Pancreas (tissue), 10 donors: ENCODE measurements around the gene LRP3. TPM values are rescaled to one million over a fixed set of nuclear protein-coding genes. Genes with fewer than 3 reads are reported as not detected.

Experiments used
- ATAC-seq, 4 donors: fragments of 200-7000 bp; cut with Tn5 transposase; one replicate each; pipeline versions ENCODE4 v1.8.0 to v1.9.1; 2020; ENCODE audit warnings: mild to moderate bottlenecking in 4 of 4, moderate library complexity in 4 of 4
- DNase-seq, 6 donors: peaks; one replicate each; pipeline ENCODE4 v3.0.0-alpha.2; 2020
- FAIRE-seq: peaks from 2 replicates; lab custom pipeline; 2012; peaks lifted over from hg19 to GRCh38; lab: Jason Lieb, UNC
- H3K27ac ChIP-seq, 4 donors: fragments of 200-600 bp; sonication (generic); 1 replicate in 3 of 4; 2 replicates in 1 of 4; pipeline versions ENCODE4 v1.5.0 to v1.8.0; 2020
- H3K27me3 ChIP-seq, 4 donors: fragments of 200-600 bp; one replicate each; pipeline ENCODE4 v1.8.0; 2021
- H3K36me3 ChIP-seq, 3 donors: fragments of 200-600 bp; sonication (generic) in 1 of 3; one replicate each; pipeline versions ENCODE4 v1.5.0 to v1.8.0; 2020 to 2021
- H3K4me1 ChIP-seq, 3 donors: fragments of 200-600 bp; one replicate each; pipeline ENCODE4 v1.8.0; 2021
- H3K4me3 ChIP-seq, 4 donors: fragments of 200-600 bp; sonication (generic) in 2 of 4; one replicate each; pipeline versions ENCODE4 v1.5.0 to v1.8.0; 2020 to 2021
- H3K9me3 ChIP-seq, 4 donors: fragments of 200-600 bp; one replicate each; pipeline ENCODE4 v1.8.0; 2021
- CTCF ChIP-seq, 4 donors: fragments of 200-600 bp; sonication (generic) in 3 of 4; IDR thresholded peaks; one replicate each; pipeline versions ENCODE4 v1.5.0 to v1.8.0; 2021; ENCODE audit warnings: antibody characterized with exemption in 4 of 4
- WGBS, 2 donors: extraction: QIAGEN DNeasy Blood & Tissue Kit; methylation state at CpG; one replicate each; pipeline ENCODE4 v1.1.7; 2013; 5-methylcytosine and 5-hydroxymethylcytosine counted together
- intact Hi-C, 3 donors: fragments of 100-400 bp; cut with DNase I; formaldehyde crosslinking; loops; one replicate each; pipeline versions ENCODE4 v1.11.1 to v1.14.2; 2022
- polyA plus RNA-seq, 2 donors: library from polyadenylated mRNA; stranded (reverse); fragments of 200-250 nt; gene quantifications; one replicate each; pipeline ENCODE4 v1.2.3, GENCODE V29; 2013
- total RNA-seq, 6 donors: library from RNA; stranded (reverse); fragmentation: NEBNext Ultra II Directional in 4 of 6; extraction: Animal tissue kit (Norgen Biotek cat#: 25700) in 4 of 6; gene quantifications; one replicate each; pipeline versions ENCODE4 v1.2.1 to v1.2.4, GENCODE V29; 2021 to 2023
- donor health status: healthy with polysubstance abuse.
- donor health status: DM: no; HTN: no; CAD: no; lungs with moderate emphysema.
- donor health status: DM: no; HTN: no; CAD: no.
- donor health status: control.
- donor health status: control.
- donor health status: Bipolar disorder and iron deficiency.
- donor health status: DM: yes; HTN: yes; CAD: no.
- donor health status: DM: no; HTN: no; CAD: no.
- donor health status: DM: no; HTN: no; CAD: no.
- donor health status: DM: yes; HTN: yes; CAD: no.

Gene LRP3
- total and polyA plus RNA-seq, 8 donors, result 7.2 to 21.0 (median 13.2) TPM

GRCh38 chr19:33167438-33167837 is 26.7 kb upstream of the LRP3 start:
- Histone ChIP-seq H3K4me1 (peaks cover 0 to 4% (median 0%) of the 10 kb centered on the region in 3 donors), H3K4me3 (no peak overlapping the region), H3K9me3 (no peaks in the 10 kb centered on the region), H3K27ac (no peak overlapping the region), H3K27me3 (no peaks in the 10 kb centered on the region), H3K36me3 (no peaks in the 10 kb centered on the region)
- intact Hi-C loops, result no loop called here
- DNase-seq (no peak), ATAC-seq (no peak), FAIRE-seq (no peak)
- 92 to 96% methylated on average over 1 of the region's 1 CpG for WGBS, 2 donors
- no peak for TF ChIP-seq CTCF (IDR thresholded peaks at IDR 0.05)

- no peak for TF ChIP-seq CTCF (IDR thresholded peaks at IDR 0.05)
- intact Hi-C loops, result no loop called here
- Histone ChIP-seq H3K27ac (no peak overlapping the region), H3K4me1 (peaks cover 0 to 4% (median 0%) of the 10 kb centered on the region in 3 donors), H3K36me3 (no peaks in the 10 kb centered on the region), H3K4me3 (no peak overlapping the region), H3K27me3 (no peaks in the 10 kb centered on the region), H3K9me3 (no peaks in the 10 kb centered on the region)
- DNase-seq (no peak), FAIRE-seq (no peak), ATAC-seq (no peak)
- 93 to 95% methylated on average over 1 of the region's 1 CpG for WGBS, 2 donors
These were observed 25.6 kb upstream of the LRP3 start for GRCh38 chr19:33168528-33168927.

GRCh38 chr19:33171222-33171795 is 22.8 kb upstream of the LRP3 start:
- no peak for TF ChIP-seq CTCF (IDR thresholded peaks at IDR 0.05)
- H3K27me3 ChIP-seq, result no peaks in the 10 kb centered on the region
- ATAC-seq (no peak), DNase-seq (no peak), FAIRE-seq (no peak)
- WGBS, 2 donors, result 93 to 95% methylated on average over 1 of the region's 1 CpG
- H3K4me1 ChIP-seq, result peaks cover 0 to 14% (median 0%) of the 10 kb centered on the region in 3 donors
- no peaks in the 10 kb centered on the region for H3K36me3 ChIP-seq
- no peaks in the 10 kb centered on the region for H3K9me3 ChIP-seq
- no peak overlapping the region for H3K27ac ChIP-seq
- no peak overlapping the region for H3K4me3 ChIP-seq
- intact Hi-C loops, result no loop called here

GRCh38 chr19:33171916-33172359 is 22.2 kb upstream of the LRP3 start:
- ATAC-seq (no peak), DNase-seq (no peak), FAIRE-seq (no peak)
- Histone ChIP-seq H3K4me1 (peaks cover 0 to 14% (median 0%) of the 10 kb centered on the region in 3 donors), H3K36me3 (no peaks in the 10 kb centered on the region), H3K4me3 (no peak overlapping the region), H3K9me3 (no peaks in the 10 kb centered on the region), H3K27me3 (no peaks in the 10 kb centered on the region), H3K27ac (no peak overlapping the region)
- intact Hi-C loops, result no loop called here
- no peak for TF ChIP-seq CTCF (IDR thresholded peaks at IDR 0.05)
- 91 to 92% methylated on average over 6 of the region's 6 CpGs for WGBS, 2 donors

GRCh38 chr19:33174186-33174585 is 19.9 kb upstream of the LRP3 start:
- no peak for DNase-seq
- Histone ChIP-seq H3K9me3 (no peaks in the 10 kb centered on the region), H3K27me3 (no peaks in the 10 kb centered on the region), H3K36me3 (no peaks in the 10 kb centered on the region), H3K4me1 (peaks cover 0 to 21% (median 0%) of the 10 kb centered on the region in 3 donors), H3K27ac (no peak overlapping the region), H3K4me3 (no peak overlapping the region)
- 88 to 92% methylated on average over 5 of the region's 5 CpGs for WGBS, 2 donors
- intact Hi-C loops, result no loop called here
- no peak for FAIRE-seq
- no peak for ATAC-seq
- TF ChIP-seq CTCF (IDR thresholded peaks at IDR 0.05), result no peak
